Vagina (tissue), 2 donors: ENCODE data around the gene EGFLAM.

Experiments used
- POLR2A ChIP-seq, 2 donors: fragments of 450-650 bp; IDR thresholded peaks; one replicate each; pipeline ENCODE4 v1.6.1; 2017; ENCODE audit warnings: antibody characterized with exemption in 2 of 2, mild to moderate bottlenecking in 2 of 2, moderate library complexity in 2 of 2
- POLR2AphosphoS5 ChIP-seq, 2 donors: sonication (generic); formaldehyde crosslinking; IDR thresholded peaks; one replicate each; pipeline ENCODE4 v1.9.0; 2017; ENCODE audit warnings: antibody characterized with exemption in 2 of 2, mild to moderate bottlenecking in 2 of 2, low read depth in 1 of 2; ENCODE audit not compliant: insufficient read depth in 1 of 2

- TF ChIP-seq POLR2A (IDR thresholded peaks at IDR 0.05), result no peak
- no peak for TF ChIP-seq POLR2AphosphoS5 (IDR thresholded peaks at IDR 0.05; ENCODE audit: insufficient read depth in 1 of 2, low read depth in 1 of 2)
Measured at GRCh38 chr5:38375423-38375822, 117.1 kb downstream of the EGFLAM start.
